Fibroblast of skin of left biceps (primary cell): ENCODE results near the gene CBR1.

Experiments used
- DNase-seq, 2 experiments: peaks; one replicate each; pipeline ENCODE4 v3.0.0-alpha.2; 2013; ENCODE audit warnings: low read depth in 2 of 2

CBR1 gene

GRCh38 chr21:36069713-36070583 is at the start of gene CBR1:
Gene CBR1 (plus strand): TSS chr21:36070024. CDS start chr21:36070116, 92 bp downstream.
- DNase-seq, result peak; percentile 87 to 88

- DNase-seq, result no peak
Observed at GRCh38 chr21:36021251-36021837, 48.5 kb upstream of the CBR1 start.

DNA sequence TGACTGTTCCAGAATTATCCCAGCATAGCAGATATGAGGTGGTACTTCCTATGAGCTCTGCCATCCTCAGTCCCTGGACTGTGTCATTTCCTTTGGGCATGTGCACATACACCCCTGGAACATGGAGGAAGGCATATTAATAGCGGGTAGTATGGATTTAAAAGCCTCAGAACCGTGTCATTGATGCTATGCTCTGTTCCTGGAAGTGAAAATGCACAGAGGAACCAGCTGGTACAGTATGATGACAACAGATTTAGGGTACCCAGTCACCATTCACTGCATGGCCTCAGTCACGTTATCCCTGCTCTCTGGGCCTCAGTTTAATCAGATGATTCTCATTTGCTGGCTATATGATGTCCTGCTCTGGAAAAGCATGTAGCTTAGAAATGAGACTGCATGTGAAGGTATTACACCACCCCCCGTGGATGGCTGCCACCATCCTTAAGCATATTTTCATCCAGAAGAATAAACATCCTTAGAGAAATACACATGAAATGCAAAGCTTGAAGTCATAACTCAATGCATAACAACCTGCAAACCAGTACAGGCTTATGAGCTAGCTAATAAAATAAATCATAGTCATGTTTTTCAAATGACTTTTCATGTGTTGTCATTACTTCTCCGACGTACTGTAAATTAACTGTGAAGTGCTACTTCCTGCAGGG is 47.3 kb upstream of the CBR1 start:
- no peak for DNase-seq

DNA sequence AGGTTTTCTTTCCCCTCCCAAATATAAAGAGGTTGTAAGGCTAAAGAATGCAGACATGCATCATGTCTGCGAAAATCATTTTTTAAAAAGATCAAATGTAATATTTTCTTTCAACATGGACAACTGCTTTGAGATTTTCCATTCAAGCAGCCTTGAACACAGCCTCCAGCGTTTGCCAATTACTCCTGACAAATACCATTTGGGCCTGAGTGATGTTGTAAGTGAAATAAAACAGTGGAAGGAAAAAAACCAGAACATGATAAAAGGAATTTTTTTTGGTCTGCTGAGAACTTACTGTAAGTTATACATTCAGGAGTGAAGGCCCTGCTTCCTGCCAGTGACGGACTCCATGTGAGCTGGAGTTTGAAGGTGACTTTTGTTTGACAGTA is 46.7 kb upstream of the CBR1 start:
- no peak for DNase-seq

DNA sequence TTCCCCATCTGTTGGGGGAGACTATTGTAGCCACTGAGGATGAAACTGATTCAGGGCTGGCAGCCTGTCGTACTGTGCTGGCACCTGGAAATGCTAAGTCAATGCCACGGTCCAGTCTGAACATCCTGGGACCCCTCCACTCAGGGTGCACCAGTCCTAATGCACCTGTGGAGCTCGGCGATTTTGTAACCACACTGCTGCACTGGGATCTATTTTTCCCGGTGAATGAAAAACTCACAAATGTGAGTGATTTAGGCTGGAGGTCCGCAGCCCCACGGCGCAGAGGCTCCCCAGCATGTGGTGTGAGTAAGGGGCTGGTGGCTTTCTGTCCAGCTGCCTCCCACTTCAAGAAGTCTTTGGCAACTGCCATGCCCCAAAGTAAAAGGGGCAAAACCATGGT is 45.0 kb upstream of the CBR1 start:
- no peak for DNase-seq

DNA sequence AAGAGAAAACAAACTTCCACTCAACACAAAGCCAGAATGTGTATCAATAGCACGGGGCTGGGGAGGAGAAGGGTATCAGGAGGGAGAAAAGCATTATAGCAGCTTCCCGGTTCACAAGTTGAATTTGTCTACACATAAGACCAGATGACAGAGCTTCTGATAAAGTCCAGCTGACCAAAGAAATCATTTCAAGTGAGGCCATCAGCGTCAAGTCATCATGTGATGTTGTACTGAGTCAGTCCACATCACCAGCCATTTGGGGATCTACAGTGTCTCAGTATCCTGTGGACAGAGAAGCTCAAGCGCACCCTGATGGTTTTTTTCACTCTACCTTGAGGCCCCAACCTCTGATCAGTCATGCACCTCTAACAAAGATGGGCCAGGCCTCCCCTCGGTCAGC is 42.5 kb upstream of the CBR1 start:
- DNase-seq, result no peak

DNA sequence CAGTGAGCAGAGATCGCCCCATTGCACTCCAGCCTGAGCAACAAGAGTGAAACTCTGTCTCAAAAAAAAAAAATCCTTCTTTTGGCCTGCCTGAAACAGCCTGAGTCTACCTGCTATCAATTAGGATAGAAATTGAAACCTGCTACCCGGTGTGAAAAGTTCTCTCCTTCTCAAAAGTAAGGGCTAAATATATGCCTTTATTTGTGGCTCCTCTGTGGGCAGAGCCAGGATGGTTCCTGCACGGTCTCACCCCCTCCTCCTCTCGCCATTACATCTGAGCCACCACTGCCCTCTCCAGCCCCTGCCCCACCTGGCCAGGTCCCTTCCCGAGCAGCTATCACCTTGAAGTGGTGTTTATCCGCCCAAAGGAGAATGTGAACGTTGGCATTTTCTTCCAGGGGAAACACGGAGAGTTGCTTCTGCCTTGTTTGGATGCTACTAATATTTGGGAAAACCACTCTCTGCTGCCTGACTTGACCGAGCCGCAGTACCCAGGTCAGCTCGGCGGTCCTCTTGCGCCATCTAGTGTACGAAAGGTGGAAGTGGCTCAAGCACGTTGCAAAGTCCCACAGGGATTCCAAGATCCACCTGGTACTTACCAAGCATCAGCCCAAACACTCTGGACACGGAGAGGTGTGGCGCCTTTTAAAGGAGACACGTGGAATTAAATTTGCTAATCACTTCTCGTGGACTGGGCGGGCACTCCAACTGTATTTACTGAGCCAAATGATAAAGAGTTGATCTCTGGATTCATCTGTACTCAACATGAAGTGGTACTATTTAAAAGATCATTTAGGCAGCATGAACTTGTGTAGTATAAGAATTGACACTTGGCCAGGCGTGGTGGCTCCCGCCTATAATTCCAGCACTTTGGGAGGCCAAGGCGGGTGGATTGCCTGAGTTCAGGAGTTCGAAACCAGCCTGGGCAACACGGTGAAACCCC is 41.4 kb upstream of the CBR1 start:
- DNase-seq, result peak; percentile 34 to 39

DNA sequence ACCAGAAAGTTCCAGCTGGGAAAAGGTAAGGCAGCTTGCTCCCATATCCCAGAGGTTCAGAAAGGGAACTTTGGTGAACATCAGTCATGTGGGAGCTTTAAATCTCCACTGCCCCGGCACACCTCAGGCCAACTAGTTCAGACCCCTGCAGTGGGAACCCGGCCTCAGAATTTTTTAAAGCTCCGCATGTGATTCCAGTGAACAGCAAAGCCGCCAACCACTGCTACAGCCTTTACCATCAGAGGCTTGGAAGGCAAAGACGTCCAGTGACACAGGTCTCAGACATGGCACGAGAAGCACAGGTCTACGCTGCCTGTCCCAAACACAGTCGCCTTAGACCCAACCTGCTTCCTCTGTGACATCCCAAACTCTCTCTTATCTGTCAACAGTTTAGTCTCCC is 40.5 kb upstream of the CBR1 start:
- DNase-seq, result no peak

- no peak for DNase-seq
Observed at GRCh38 chr21:36030581-36031189, 39.1 kb upstream of the CBR1 start.

GRCh38 chr21:36032647-36033406 is 37.0 kb upstream of the CBR1 start:
- DNase-seq, result no peak

- no peak for DNase-seq
Observed at GRCh38 chr21:36034211-36034913, 35.5 kb upstream of the CBR1 start.

GRCh38 chr21:36035381-36035791 is 34.4 kb upstream of the CBR1 start:
- no peak for DNase-seq

DNA sequence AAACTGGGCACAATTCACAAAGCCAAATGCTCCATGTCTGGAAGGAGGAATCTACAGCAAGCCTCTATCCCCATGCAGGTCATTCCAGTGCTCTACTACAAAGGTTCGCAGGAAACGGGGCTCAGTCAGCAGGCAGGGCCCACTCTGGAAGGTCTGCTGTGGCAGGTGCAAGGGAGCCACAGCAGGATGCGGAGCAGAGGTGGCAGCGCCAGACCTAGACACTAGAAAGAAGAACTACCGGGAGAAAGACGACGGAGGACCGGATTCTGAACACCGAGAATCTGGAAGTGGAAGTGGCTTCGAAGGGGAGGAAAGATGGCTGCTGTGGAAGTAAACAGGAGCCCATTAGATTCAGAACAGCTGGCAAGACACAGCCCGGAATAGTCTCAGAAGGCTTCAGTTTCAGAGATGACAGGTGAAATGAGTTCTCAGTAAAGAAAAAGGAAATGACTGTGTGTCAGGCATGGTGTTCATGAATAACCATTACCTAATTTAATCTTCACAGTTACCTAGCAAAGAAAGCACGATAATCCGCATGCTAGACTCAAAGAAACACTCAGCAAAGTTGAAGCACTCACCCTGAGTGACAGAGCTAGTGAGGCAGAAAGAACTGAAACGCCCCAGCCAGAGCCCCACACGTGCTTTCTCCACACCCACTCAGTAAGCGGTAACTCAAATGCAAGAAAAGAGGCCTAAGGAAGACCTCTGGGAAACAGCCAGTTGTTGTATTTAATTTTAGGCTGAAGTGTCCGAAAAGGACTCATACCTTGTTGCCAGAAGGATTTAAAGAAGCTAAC is 30.9 kb upstream of the CBR1 start:
- DNase-seq, result no peak

GRCh38 chr21:36039861-36040260 is 30.0 kb upstream of the CBR1 start:
- no peak for DNase-seq

GRCh38 chr21:36040389-36040788 is 29.4 kb upstream of the CBR1 start:
- DNase-seq, result no peak

DNA sequence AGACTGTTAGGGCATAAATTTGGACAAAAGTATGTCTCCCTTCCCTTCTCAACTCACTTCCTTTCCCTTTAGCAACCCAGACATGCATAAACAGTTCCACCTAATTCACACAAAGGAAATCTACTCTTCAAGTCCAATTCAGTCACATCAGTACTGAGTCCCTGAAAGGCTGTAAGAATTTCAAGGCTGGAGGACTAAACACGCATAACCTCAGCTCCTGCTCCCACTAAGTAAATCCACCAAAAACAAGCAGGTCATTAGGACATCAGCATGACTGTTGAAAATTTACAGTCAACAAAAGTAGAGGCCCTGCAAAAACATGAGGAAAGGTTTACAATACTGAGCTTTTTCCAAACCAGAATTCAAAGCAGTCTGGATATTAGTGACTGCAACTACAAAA is 27.9 kb upstream of the CBR1 start:
- DNase-seq, result no peak

- no peak for DNase-seq
Observed at GRCh38 chr21:36044056-36044455, 25.8 kb upstream of the CBR1 start.

- DNase-seq, result no peak
Observed at GRCh38 chr21:36045993-36046392, 23.8 kb upstream of the CBR1 start.

DNA sequence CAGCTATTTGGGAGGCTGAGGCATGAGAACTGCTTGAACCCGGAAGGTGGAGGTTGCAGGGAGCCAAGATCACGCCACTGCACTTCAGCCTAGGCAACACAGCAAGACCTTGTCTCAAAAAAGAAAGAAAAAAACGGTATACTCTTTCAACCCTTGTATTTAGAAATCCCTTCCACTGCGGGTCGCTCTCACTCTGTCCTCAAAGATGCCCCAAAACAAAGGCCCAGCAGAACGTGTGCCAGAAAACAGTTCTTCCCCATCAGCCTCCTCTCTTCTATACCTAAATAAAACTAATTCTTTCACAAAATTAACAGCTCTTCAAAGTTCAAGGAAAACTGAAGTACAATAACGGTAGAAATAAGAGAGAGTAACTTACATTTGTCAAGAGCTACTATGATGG is 22.7 kb upstream of the CBR1 start:
- DNase-seq, result no peak
